Gastrocnemius medialis (tissue), 4 donors: Measurements from ENCODE around the gene DDX53.

Experiments used
- CTCF ChIP-seq, 5 experiments: fragments of 450-650 bp in 3 of 5; fragments of 200-600 bp in 2 of 5; sonication (generic) in 2 of 5; IDR thresholded peaks in 4 of 5; conservative IDR thresholded peaks in 1 of 5; 1 replicate in 4 of 5; 2 replicates in 1 of 5; pipeline ENCODE4 v1.5.1; 2016 to 2019; ENCODE audit warnings: antibody characterized with exemption in 5 of 5, mild to moderate bottlenecking in 3 of 5, moderate library complexity in 3 of 5
- POLR2A ChIP-seq, 2 donors: fragments of 450-650 bp; IDR thresholded peaks; one replicate each; pipeline ENCODE4 v1.6.1; 2017; ENCODE audit warnings: antibody characterized with exemption in 2 of 2, mild to moderate bottlenecking in 2 of 2, moderate library complexity in 2 of 2

- TF ChIP-seq CTCF (IDR thresholded peaks at IDR 0.05 in 4 of 5, conservative IDR thresholded peaks at IDR 0.05 in 1 of 5) (no peak), POLR2A (IDR thresholded peaks at IDR 0.05) (no peak)
Measured at GRCh38 chrX:22974616-22975015, 25.1 kb upstream of the DDX53 start.
